Measurements from ENCODE around the gene CPOX. TPM values are rescaled to one million over a fixed set of nuclear protein-coding genes. Genes with fewer than 3 reads are reported as not detected.
"Not testable (repeated sequence)": the region's sequence is repeated elsewhere in the genome, so short reads cannot be mapped to it uniquely, and the experiment has no call there.

The CPOX gene
- 17.1 TPM for total RNA-seq

- DNase-seq (ENCODE audit: low spot score in 2 of 2) (peak; percentile 82 to 85), FAIRE-seq (no peak)
Measured at GRCh38 chr3:98593046-98593936, at the start of gene CPOX. CPOX (minus strand) TSS chr3:98593611; CDS start chr3:98593504, 107 bp downstream.

DNA sequence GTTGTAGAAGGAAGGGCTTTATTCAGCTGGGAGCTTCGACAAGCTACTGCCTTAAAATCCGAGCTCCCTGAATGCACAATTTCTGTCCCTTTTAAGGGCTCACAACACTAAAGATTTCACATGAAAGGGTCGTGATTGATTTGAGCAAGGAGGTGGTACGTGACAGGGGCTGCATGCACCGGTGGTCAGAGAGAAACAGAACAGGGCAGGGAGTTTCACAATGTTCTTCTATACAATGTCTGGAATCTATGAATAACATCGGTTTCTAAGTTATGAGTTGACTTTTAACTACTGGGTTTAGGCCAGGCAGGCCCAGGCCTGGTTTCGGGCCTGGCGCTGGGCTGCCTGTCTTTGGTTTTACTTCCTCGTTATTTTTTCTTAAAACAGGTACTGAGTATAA is 49.4 kb upstream of the CPOX start:
- not testable (repeated sequence) for FAIRE-seq; DNase-seq (ENCODE audit: low spot score in 2 of 2)

- not testable (repeated sequence) for DNase-seq (ENCODE audit: low spot score in 2 of 2); FAIRE-seq
Measured at GRCh38 chr3:98641756-98642155, 48.3 kb upstream of the CPOX start.

DNA sequence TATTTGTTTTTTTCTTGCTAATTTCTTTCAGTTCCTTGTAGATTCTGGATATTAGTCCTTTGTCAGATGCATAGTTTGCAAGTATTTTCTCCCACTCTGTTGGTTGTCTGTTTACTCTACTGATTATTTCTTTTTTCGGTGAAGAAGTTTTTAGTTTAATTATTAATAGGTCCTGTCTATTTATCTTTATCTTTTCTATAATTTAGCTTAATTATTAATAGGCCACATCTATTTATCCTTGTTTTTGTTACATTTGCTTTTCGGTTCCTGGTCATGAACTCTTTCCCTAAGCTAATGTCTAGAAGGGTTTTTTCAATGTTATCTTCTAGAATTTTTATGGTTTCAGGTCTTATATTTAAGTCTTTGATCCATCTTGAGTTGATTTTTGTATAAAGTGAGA is 45.1 kb upstream of the CPOX start:
- not testable (repeated sequence) for DNase-seq (ENCODE audit: low spot score in 2 of 2); FAIRE-seq

DNA sequence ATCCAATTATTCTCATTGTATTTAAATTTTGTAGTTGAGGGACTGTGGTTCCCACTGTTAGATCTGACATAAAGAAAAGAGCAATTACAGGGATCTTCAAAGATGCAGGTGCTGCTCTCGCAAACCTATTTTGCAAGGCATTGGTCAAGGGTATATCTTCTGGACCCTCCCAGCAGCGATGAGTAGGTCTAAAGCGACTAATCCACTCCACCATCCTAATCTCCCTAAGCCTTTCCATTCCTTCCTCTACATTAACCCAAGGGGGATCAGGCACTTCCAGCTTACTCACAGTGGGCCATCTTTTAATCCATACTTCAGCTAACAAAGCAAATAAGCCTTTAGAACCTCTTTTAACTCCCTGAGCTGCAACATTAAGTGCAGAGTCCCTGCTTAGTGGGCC is 37.0 kb upstream of the CPOX start:
- FAIRE-seq (no peak), DNase-seq (ENCODE audit: low spot score in 2 of 2) (no peak)

GRCh38 chr3:98628317-98628716 is 34.9 kb upstream of the CPOX start:
- FAIRE-seq (no peak), DNase-seq (ENCODE audit: low spot score in 2 of 2) (no peak)

DNA sequence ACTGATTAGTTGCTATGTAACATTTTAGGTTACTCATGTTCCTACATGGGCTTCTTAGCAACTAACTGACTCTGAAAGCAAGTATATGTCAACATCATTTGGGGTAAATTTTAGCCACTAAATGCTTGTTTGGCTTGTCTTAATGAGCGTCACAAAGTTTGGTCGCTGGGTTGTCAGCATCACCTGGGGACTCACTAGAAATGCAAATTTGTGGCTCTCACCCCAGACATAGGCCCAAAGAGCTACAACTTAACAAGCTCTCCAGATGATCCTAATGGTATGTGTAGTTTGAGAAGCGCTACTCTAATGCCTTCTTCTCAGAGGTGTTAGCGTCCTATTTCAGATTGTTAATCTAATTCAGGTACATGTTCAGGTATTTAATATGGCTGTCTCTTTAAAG is 32.7 kb upstream of the CPOX start:
- FAIRE-seq (no peak), DNase-seq (ENCODE audit: low spot score in 2 of 2) (no peak)

DNA sequence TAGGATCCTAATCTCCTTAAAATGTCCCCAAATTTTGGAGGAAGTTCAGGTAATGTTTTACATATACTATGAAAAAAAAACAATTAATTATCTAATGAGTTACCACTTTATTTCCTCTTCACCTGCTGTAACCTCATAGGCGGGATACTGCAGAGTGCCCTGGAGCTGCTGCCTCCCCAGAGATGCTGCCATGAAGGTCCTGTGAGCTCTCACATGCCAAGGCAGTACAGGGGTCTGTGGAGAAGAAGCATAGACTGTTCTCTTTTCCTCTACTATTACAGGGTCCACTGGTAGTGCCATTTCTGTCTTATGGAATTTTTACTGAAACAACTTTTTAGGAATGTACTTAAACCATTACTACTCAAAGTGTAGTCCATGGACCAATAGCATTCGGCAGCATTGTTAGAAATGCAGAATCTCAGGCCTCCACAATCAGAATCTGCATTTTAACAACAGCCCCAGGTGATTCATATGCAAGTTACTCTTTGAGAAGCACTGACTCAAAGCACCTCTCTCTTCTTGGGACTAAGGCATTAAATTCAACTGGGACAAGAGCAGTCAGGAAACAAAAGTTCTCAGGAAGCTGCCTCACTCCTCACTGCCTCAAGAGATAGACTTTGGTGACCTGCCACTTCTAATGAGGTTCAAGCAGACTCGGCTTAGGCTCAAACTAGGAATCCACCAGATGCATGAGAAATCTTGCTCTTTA is 30.3 kb upstream of the CPOX start:
- DNase-seq (ENCODE audit: low spot score in 2 of 2) (no peak), FAIRE-seq (no peak)

DNA sequence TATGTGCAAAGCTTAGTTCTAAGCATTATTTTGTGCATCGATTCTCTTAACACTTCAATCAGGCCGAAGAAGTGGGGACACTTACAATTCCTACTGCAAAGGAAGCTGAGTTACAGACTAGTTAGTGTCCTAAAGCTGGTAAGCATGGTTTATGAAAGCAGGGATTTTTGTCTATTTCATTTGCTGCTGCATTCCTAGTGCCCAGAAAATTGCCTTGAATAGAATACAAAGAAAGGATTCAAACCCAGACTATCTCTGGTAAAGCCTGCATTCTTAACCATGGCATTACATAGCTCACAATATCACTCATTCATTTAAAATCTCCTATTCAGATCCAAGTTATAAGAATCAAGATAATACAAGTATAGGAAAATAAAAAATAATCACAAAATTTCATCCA is 24.4 kb upstream of the CPOX start:
- FAIRE-seq (no peak), DNase-seq (ENCODE audit: low spot score in 2 of 2) (no peak)

- FAIRE-seq (no peak), DNase-seq (ENCODE audit: low spot score in 2 of 2) (no peak)
Measured at GRCh38 chr3:98613616-98614015, 20.2 kb upstream of the CPOX start.

- no peak for DNase-seq (ENCODE audit: low spot score in 2 of 2)
- FAIRE-seq, result no peak
Measured at GRCh38 chr3:98612996-98613517, 19.6 kb upstream of the CPOX start.

DNA sequence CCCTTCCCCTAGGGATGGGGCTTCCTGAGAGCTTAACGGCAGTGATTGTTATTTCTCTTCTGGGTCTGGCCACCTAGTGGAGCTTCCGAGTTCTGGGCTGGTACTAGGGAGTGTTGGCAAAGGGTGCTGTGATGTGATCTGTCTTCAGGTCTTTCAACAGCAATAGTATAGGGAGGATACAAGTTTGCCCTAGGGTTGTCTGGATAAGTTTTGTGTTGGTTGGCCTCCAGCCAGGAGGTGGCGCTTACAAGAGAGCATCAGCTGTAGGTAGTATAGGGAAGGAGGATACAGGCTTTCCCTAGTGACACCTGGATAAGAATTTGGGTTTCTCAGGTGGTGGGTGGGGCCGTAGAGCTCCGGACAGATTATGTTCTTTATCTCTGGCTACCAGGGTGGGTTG is 19.2 kb upstream of the CPOX start:
- FAIRE-seq (no peak), DNase-seq (ENCODE audit: low spot score in 2 of 2) (no peak)

GRCh38 chr3:98608029-98608428 is 14.6 kb upstream of the CPOX start:
- DNase-seq (ENCODE audit: low spot score in 2 of 2) (no peak), FAIRE-seq (no peak)

- DNase-seq (ENCODE audit: low spot score in 2 of 2), result no peak
- FAIRE-seq, result no peak
Measured at GRCh38 chr3:98603580-98603979, 10.2 kb upstream of the CPOX start.

DNA sequence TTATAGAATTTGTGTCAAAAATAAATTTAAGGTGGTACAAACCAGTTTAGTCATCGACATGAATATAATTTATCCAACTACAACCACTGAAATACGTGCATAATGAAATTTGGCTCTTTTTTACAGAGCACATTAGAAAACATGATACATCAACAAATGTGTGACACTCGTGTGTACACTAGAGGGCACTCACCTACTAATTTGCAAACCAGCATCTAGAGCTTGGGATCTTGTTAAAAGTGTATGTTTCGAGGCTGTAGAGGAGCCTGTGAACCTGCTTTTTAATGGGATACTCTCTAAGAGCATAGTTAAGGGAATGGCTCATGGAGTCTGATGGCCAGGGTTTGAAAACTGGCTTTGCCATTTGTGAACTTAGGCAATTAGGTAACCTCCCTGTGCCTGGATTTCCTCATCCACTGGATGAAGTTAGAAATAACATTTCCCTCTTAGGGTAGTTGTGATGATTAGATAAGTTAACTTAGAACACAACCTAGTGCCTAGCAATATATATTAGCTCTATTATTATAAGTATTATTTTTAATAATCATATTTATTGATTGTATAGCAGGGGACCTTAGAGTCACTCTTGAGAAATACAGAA is 8.8 kb upstream of the CPOX start:
- FAIRE-seq (peak; percentile 50), DNase-seq (ENCODE audit: low spot score in 2 of 2) (peak in 1 of 2 donors; percentile 48)

DNA sequence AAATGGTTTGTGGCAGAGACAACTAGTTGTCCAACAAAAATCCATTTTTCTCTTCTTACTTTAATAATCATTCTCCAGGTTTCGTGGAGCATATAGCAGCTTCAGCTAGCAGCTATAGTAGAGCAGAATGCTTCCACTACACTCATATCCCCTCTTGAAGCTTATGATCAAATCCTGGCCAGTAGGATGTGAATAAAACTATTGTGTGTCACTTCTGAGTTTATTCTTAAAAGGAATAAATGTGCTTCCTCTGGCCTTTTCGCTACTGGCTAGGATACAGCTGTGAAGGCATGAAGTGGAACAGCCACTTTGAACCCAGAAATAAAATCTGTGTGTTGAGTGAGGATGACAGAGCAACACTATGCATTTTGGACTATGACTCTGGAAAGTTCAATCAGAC is 7.8 kb upstream of the CPOX start:
- FAIRE-seq, result no peak
- no peak for DNase-seq (ENCODE audit: low spot score in 2 of 2)

DNA sequence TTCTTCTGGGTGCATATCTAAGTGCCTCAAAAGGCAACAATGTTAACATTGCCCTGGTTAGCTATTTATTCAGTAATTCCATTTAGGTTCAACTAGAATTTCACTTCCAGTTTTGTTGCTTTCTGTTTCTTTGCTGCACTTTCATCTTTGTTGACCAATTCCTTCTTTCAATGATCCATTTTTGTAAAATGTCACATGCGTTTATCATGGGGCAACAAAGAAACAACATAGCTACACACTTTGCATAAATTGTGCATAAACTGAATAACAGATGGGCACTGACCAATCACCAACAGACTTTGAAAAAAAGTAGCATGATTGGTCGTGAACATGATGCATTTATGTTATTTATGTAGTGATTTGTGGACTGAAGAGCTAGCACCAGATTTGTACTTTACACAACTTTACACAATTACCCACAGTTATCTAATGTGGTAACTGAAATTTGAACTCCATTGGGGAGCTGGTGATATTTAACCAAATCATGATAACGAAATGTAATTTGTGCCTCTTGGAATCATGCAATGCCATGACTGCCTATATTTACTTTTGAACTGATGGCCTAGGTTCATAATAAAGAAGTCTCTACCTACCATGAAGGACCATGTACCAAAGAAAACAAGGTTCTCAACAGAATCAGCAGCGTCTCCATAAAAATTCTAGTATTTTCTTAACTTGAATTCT is 7.1 kb upstream of the CPOX start:
- no peak for FAIRE-seq
- DNase-seq (ENCODE audit: low spot score in 2 of 2), result no peak

GRCh38 chr3:98599647-98600411 is 6.4 kb upstream of the CPOX start:
- DNase-seq (ENCODE audit: low spot score in 2 of 2) (no peak), FAIRE-seq (no peak)

- no peak for FAIRE-seq
- no peak for DNase-seq (ENCODE audit: low spot score in 2 of 2)
Measured at GRCh38 chr3:98598492-98598891, 5.1 kb upstream of the CPOX start.
